ENCODE results near the gene C22orf31. TPM values are rescaled to one million over a fixed set of nuclear protein-coding genes. Genes with fewer than 3 reads are reported as not detected.

Gene C22orf31
- total and polyA plus RNA-seq, 2 experiments from 2014 or later = 0.36 TPM; not detected in 1

GRCh38 chr22:29022101-29022817 lies 39.4 kb downstream of the C22orf31 start:
- Histone ChIP-seq H4K20me1 (replicated peaks; ENCODE audit: insufficient read depth) (no peaks in the 10 kb centered on the region; the same call in 1 of the 2 replicates), H3K9me2 (ENCODE audit: insufficient read depth) (no peaks in the 10 kb centered on the region), H3K4me1 (ENCODE audit: insufficient read depth) (peaks cover 20% of the 10 kb centered on the region), H3K36me3 (ENCODE audit: insufficient read depth) (no peaks in the 10 kb centered on the region), H3K27me3 (ENCODE audit: insufficient read depth) (no peaks in the 10 kb centered on the region), H3K79me2 (replicated peaks; ENCODE audit: insufficient read depth) (peaks cover 46% of the 10 kb centered on the region), H3F3A (replicated peaks; ENCODE audit: low read depth) (no peaks in the 10 kb centered on the region), H2AFZ (no peak overlapping the region), H3K4me2 (0 out of 2 replicates have a peak overlapping the region, but pooled peaks have one; percentile 41), H3K4me3 (no peak overlapping the region), H3K27ac (ENCODE audit: low read depth) (no peak overlapping the region)
- ATAC-seq (no peak), DNase-seq (ENCODE audit: low spot score) (no peak)
- Mint-ChIP-seq H3K9me3 (peaks cover 3% of the 10 kb centered on the region; the same call in 2 of the 3 replicates), H3K4me1 (peaks cover 25% of the 10 kb centered on the region), H3K27ac (no peak overlapping the region), H3K27me3 (ENCODE audit: insufficient read depth, low read depth, poor library complexity) (peaks cover 9% of the 10 kb centered on the region), H3K4me3 (no peak overlapping the region), H3K36me3 (ENCODE audit: low read depth) (peaks cover 10% of the 10 kb centered on the region)
- no peak for TF ChIP-seq CTCF (conservative IDR thresholded peaks at IDR 0.05; ENCODE audit: low read depth in 2 of 2)
- TF ChIP-seq NANOG (IDR thresholded peaks at IDR 0.05; ENCODE audit: borderline replicate concordance) = no peak
- TF ChIP-seq ZNF114 (CRISPR knock-in tag; IDR thresholded peaks at IDR 0.05) = no peak
- TF ChIP-seq ZNF331 (CRISPR knock-in tag; IDR thresholded peaks at IDR 0.05; ENCODE audit: low read depth) = no peak
- no peak for TF ChIP-seq EZH2 (IDR thresholded peaks at IDR 0.05; ENCODE audit: low read depth, unreplicated experiment)
- TF ChIP-seq ETS1 (IDR thresholded peaks at IDR 0.05) = no peak
- no peak for TF ChIP-seq REST (IDR thresholded peaks at IDR 0.05; ENCODE audit: unreplicated experiment)
- TF ChIP-seq JUNB (IDR thresholded peaks at IDR 0.05; ENCODE audit: unreplicated experiment) = no peak
- TF ChIP-seq EZH2phosphoT487 (IDR thresholded peaks at IDR 0.05; ENCODE audit: unreplicated experiment) = no peak
- no peak for TF ChIP-seq STAT1 (IDR thresholded peaks at IDR 0.05; ENCODE audit: unreplicated experiment)
- no peak for TF ChIP-seq CREB1 (CRISPR knock-in tag; IDR thresholded peaks at IDR 0.05; ENCODE audit: low read depth)
